Calu3 (cell line): ENCODE measurements around the gene APBA2. TPM values are rescaled to one million over a fixed set of nuclear protein-coding genes. Genes with fewer than 3 reads are reported as not detected.
"Not testable (repeated sequence)": the region's sequence is repeated elsewhere in the genome, so short reads cannot be mapped to it uniquely, and the experiment has no call there.

Experiments
- Bru-seq: library from RNA; stranded (reverse); fragments of 400-500 nt; gene quantifications from one replicate; lab custom pipeline; 2021; lab: Mats Ljungman, UMichigan
- BruChase-seq, 2 experiments: library from RNA; stranded (reverse); fragments of 400-500 nt; gene quantifications; one replicate each; lab custom pipeline; 2021; lab: Mats Ljungman, UMichigan
- BruUV-seq: library from RNA; stranded (reverse); fragments of 400-500 nt; replicated peaks from 2 replicates; lab custom pipeline; 2021; lab: Mats Ljungman, UMichigan
- CTCF ChIA-PET: fragments of 300-600 bp; sonication (Branson Sonifier 250); formaldehyde crosslinking; loops from one replicate; lab custom pipeline; 2022; ENCODE audit warnings: antibody characterized with exemption; lab: Charles Lee
- DNase-seq: peaks from one replicate; pipeline ENCODE4 v3.0.0; 2022
- H3K27ac Mint-ChIP-seq: one replicate; pipeline ENCODE4 v1.8.0; 2022; ENCODE audit warnings: mixed read lengths; ENCODE audit not compliant: unreplicated experiment
- H3K27me3 Mint-ChIP-seq: one replicate; pipeline ENCODE4 v1.8.0; 2022; ENCODE audit warnings: mixed read lengths; ENCODE audit not compliant: unreplicated experiment
- H3K36me3 Mint-ChIP-seq: one replicate; pipeline ENCODE4 v1.8.0; 2022; ENCODE audit warnings: mild to moderate bottlenecking, moderate library complexity, mixed read lengths; ENCODE audit not compliant: insufficient read depth, unreplicated experiment
- H3K4me1 Mint-ChIP-seq: one replicate; pipeline ENCODE4 v1.8.0; 2022; ENCODE audit warnings: mild to moderate bottlenecking, low read depth, mixed read lengths; ENCODE audit not compliant: unreplicated experiment
- H3K4me3 Mint-ChIP-seq: one replicate; pipeline ENCODE4 v1.8.0; 2022; ENCODE audit warnings: mild to moderate bottlenecking, low read depth, moderate library complexity, mixed read lengths; ENCODE audit not compliant: unreplicated experiment
- H3K9me3 Mint-ChIP-seq: one replicate; pipeline ENCODE4 v1.8.0; 2022; ENCODE audit warnings: low read depth, mixed read lengths; ENCODE audit not compliant: unreplicated experiment
- CTCF ChIP-seq: fragments of 200-600 bp; IDR thresholded peaks from one replicate; pipeline ENCODE4 v1.8.0; 2022; ENCODE audit warnings: antibody characterized with exemption; ENCODE audit not compliant: unreplicated experiment
- intact Hi-C: fragments of 100-400 bp; cut with micrococcal nuclease; formaldehyde crosslinking; loops from one replicate; pipeline ENCODE4 v1.10.0; 2022; ENCODE audit not compliant: unreplicated experiment
- long read RNA-seq: library from polyadenylated mRNA; stranded (forward); transcript quantifications from one replicate; pipeline ENCODE4 v2.0.0, GENCODE V29; 2022
- total RNA-seq: library from RNA; stranded (reverse); gene quantifications from 2 replicates; pipeline ENCODE4 v1.2.3, GENCODE V29; 2022

APBA2 gene
- total RNA-seq (not detected in 2 replicates), Bru-seq, nascent RNA (percentile 0 among the genes with signal in this experiment), BruChase-seq, experiment 1, labeled RNA remaining after a 6-hour chase (not detected), BruChase-seq, experiment 2, labeled RNA remaining after a 2-hour chase (not detected)
- long read RNA-seq: 0 reads

- no peak within 1 kb of the TSS for H3K27ac Mint-ChIP-seq
- H3K9me3 Mint-ChIP-seq: no peaks in the 10 kb centered on the region
- no peak within 1 kb of the TSS for H3K4me3 Mint-ChIP-seq
- no TSS peak for BruUV-seq
- no peaks in the 10 kb centered on the region for H3K4me1 Mint-ChIP-seq
- intact Hi-C loops: no loop called here
- TF ChIP-seq CTCF: no peak
- CTCF ChIA-PET: no interaction called here
- H3K27me3 Mint-ChIP-seq: no peaks in the 10 kb centered on the region
- DNase-seq: no peak
- H3K36me3 Mint-ChIP-seq: no peaks in the 10 kb centered on the region
Measured at GRCh38 chr15:28885630-28886430, at the start of gene APBA2. Gene APBA2 (plus strand): TSS chr15:28885974. CDS start chr15:29053885, 167,911 bp downstream.

- H3K27me3 Mint-ChIP-seq, H3K36me3 Mint-ChIP-seq, DNase-seq, intact Hi-C loops, H3K27ac Mint-ChIP-seq, H3K4me1 Mint-ChIP-seq, CTCF ChIA-PET, H3K9me3 Mint-ChIP-seq, BruUV-seq, H3K4me3 Mint-ChIP-seq: not testable (repeated sequence)
Measured at GRCh38 chr15:28840285-28840684, 45.5 kb upstream of the APBA2 start.

- intact Hi-C loops, H3K36me3 Mint-ChIP-seq, BruUV-seq, DNase-seq, H3K27ac Mint-ChIP-seq, H3K4me3 Mint-ChIP-seq, CTCF ChIA-PET, H3K4me1 Mint-ChIP-seq, H3K27me3 Mint-ChIP-seq, H3K9me3 Mint-ChIP-seq: not testable (repeated sequence)
Measured at GRCh38 chr15:28842210-28842609, 43.6 kb upstream of the APBA2 start.

- H3K9me3 Mint-ChIP-seq, H3K4me1 Mint-ChIP-seq: not testable (repeated sequence)
Measured at GRCh38 chr15:28843520-28843919, 42.3 kb upstream of the APBA2 start.

GRCh38 chr15:28844147-28844546 lies 41.6 kb upstream of the APBA2 start:
- intact Hi-C loops, DNase-seq, CTCF ChIA-PET, H3K9me3 Mint-ChIP-seq, H3K36me3 Mint-ChIP-seq, H3K27me3 Mint-ChIP-seq, H3K4me3 Mint-ChIP-seq, BruUV-seq, H3K4me1 Mint-ChIP-seq, H3K27ac Mint-ChIP-seq: not testable (repeated sequence)

More at GRCh38 chr15:28843520-28843919, 42.3 kb upstream of the APBA2 start:
- H3K36me3 Mint-ChIP-seq, BruUV-seq, H3K4me3 Mint-ChIP-seq, H3K27ac Mint-ChIP-seq, DNase-seq, intact Hi-C loops, CTCF ChIA-PET, H3K27me3 Mint-ChIP-seq: not testable (repeated sequence)

GRCh38 chr15:28847247-28847646 lies 38.5 kb upstream of the APBA2 start:
- H3K4me1 Mint-ChIP-seq, BruUV-seq, DNase-seq, intact Hi-C loops, H3K4me3 Mint-ChIP-seq, H3K27ac Mint-ChIP-seq, H3K9me3 Mint-ChIP-seq, CTCF ChIA-PET, H3K27me3 Mint-ChIP-seq, H3K36me3 Mint-ChIP-seq: not testable (repeated sequence)

GRCh38 chr15:28847959-28848358 lies 37.8 kb upstream of the APBA2 start:
- BruUV-seq, intact Hi-C loops, DNase-seq, H3K4me3 Mint-ChIP-seq, H3K4me1 Mint-ChIP-seq, H3K27ac Mint-ChIP-seq, H3K27me3 Mint-ChIP-seq, H3K9me3 Mint-ChIP-seq, H3K36me3 Mint-ChIP-seq, CTCF ChIA-PET: not testable (repeated sequence)

- H3K9me3 Mint-ChIP-seq, BruUV-seq, H3K27ac Mint-ChIP-seq, DNase-seq, CTCF ChIA-PET, intact Hi-C loops, H3K4me3 Mint-ChIP-seq, H3K4me1 Mint-ChIP-seq, H3K27me3 Mint-ChIP-seq, H3K36me3 Mint-ChIP-seq: not testable (repeated sequence)
Measured at GRCh38 chr15:28848521-28848920, 37.3 kb upstream of the APBA2 start, which contains the start of gene GOLGA6L7. Gene GOLGA6L7 (minus strand): TSS chr15:28848644. CDS start chr15:28848549, 95 bp downstream.

- CTCF ChIA-PET, H3K36me3 Mint-ChIP-seq, H3K27ac Mint-ChIP-seq, H3K4me1 Mint-ChIP-seq, H3K27me3 Mint-ChIP-seq, intact Hi-C loops, DNase-seq, H3K4me3 Mint-ChIP-seq, H3K9me3 Mint-ChIP-seq, BruUV-seq: not testable (repeated sequence)
Measured at GRCh38 chr15:28849271-28849670, 36.5 kb upstream of the APBA2 start.
